NCI-H1436 (cell line): ENCODE measurements around the gene PAX4.
"Not testable (repeated sequence)": the region's sequence is repeated elsewhere in the genome, so short reads cannot be mapped to it uniquely, and the experiment has no call there.

Experiments used
- DNase-seq: peaks from one replicate; lab custom pipeline; 2025; lab: John Stamatoyannopoulos, UW

PAX4 gene

GRCh38 chr7:127585044-127585953 lies 32.6 kb downstream of the PAX4 start, which contains the start of gene GCC1:
Gene GCC1 (minus strand): TSS chr7:127585596. CDS start chr7:127585182, 414 bp downstream.
- DNase-seq = peak; percentile 87

- DNase-seq = no peak
Observed at GRCh38 chr7:127584648-127585043, 33.3 kb downstream of the PAX4 start.

GRCh38 chr7:127582361-127582760 lies 35.6 kb downstream of the PAX4 start:
- DNase-seq = no peak

- DNase-seq = no peak
Observed at GRCh38 chr7:127581716-127582115, 36.2 kb downstream of the PAX4 start.

GRCh38 chr7:127580612-127581011 lies 37.3 kb downstream of the PAX4 start:
- no peak for DNase-seq

- DNase-seq = no peak
Observed at GRCh38 chr7:127578711-127579275, 39.1 kb downstream of the PAX4 start.

GRCh38 chr7:127578036-127578684 lies 39.8 kb downstream of the PAX4 start:
- DNase-seq = no peak

GRCh38 chr7:127571741-127572505 lies 46.0 kb downstream of the PAX4 start:
- no peak for DNase-seq

- DNase-seq = not testable (repeated sequence)
Observed at GRCh38 chr7:127568034-127568433, 49.9 kb downstream of the PAX4 start.

- DNase-seq = no peak
Observed at GRCh38 chr7:127566242-127566641, 51.7 kb downstream of the PAX4 start.
